ENCODE results near the gene IL17RC.

The IL17RC gene

DNA sequence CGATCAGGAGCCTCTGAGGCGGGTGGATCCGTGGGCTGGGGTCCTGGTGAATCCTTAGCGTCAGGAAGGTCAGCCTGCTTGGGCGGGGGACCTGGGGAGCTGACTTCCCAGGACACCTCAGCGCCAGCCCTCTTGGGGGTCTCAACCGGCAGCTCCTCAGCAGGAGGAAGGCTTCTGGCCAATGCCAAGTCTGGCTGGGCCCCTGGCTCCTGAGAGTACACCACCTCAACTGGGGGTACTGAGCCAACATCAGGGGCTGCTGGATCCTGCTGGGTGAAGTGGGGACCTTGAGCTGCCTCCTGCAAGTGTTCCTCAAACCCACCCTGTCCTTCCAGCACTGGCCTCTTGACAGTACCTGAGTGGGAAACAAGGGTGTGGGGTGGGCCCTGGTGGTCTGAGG is 32.2 kb downstream of the IL17RC start:
- ChIA-PET CTCF (interaction anchor here (1.2 to 5.3 kb wide), 2 partner anchors 9 to 16 kb away, joined by 3 to 84 read pairs; partner anchors contain the start of gene CRELD1), POLR2A (no interaction called here)
- H3K4me3 ChIP-seq (ENCODE audit: low read depth, low read length): no peak overlapping the region
- DNase-seq (ENCODE audit: low read depth, low spot score): no peak
- TF ChIP-seq, protein P1, sequence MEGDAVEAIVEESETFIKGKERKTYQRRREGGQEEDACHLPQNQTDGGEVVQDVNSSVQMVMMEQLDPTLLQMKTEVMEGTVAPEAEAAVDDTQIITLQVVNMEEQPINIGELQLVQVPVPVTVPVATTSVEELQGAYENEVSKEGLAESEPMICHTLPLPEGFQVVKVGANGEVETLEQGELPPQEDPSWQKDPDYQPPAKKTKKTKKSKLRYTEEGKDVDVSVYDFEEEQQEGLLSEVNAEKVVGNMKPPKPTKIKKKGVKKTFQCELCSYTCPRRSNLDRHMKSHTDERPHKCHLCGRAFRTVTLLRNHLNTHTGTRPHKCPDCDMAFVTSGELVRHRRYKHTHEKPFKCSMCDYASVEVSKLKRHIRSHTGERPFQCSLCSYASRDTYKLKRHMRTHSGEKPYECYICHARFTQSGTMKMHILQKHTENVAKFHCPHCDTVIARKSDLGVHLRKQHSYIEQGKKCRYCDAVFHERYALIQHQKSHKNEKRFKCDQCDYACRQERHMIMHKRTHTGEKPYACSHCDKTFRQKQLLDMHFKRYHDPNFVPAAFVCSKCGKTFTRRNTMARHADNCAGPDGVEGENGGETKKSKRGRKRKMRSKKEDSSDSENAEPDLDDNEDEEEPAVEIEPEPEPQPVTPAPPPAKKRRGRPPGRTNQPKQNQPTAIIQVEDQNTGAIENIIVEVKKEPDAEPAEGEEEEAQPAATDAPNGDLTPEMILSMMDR (IDR thresholded peaks at IDR 0.05; ENCODE audit: insufficient read depth, low read length, missing control alignments): no peak

DNA sequence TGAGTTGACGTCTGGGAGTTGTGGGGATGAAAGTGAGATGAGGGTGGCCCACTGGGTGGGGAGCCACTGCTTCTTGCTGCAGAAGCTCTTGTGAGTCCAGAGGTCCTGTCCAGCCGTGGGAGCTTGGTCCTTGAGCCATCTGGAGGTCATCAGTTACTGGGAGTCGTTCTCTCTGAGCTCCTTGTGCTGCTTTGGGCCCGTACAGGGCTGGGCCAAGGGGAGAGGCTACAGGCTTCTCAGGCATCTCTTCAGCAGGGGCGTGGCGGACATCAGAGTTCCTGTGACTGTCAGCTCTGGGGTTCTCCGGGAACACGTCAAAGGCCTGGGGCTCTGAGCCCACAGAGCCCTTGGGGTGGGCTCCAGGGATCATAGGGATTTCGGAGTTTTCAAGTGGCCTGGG is 32.7 kb downstream of the IL17RC start:
- no peak overlapping the region for H3K4me3 ChIP-seq (ENCODE audit: low read depth, low read length)
- DNase-seq (ENCODE audit: low read depth, low spot score): no peak
- TF ChIP-seq, protein P1 (IDR thresholded peaks at IDR 0.05; ENCODE audit: insufficient read depth, low read length, missing control alignments): no peak
- ChIA-PET POLR2A (no interaction called here), CTCF (interaction anchor here (5.3 kb wide), 1 partner anchor 17 kb away, joined by 84 read pairs; the partner anchor contains the start of gene CRELD1)

DNA sequence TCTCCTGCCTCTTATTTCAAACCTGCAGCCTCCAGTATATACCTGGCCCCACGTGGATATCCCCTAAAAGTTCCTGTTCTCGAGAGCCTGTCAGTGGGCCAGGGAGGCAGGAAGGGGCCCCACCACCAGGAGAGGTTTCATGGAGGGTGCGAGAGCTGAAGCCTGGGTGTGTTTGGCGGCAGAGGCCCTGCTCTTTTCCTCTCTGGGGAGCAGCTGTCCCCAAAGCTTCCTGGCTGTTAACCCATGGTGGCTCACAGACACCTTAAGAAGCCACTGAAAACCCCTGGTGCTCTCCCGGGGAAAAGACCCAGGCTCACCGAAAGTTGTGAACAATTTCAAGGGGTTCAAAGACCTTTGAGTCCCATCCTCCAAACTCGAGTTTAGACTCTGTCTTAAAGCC is 34.2 kb downstream of the IL17RC start:
- ChIA-PET CTCF (interaction anchor here (1.0 to 2.3 kb wide), 4 partner anchors 9 to 336 kb away, joined by 3 to 6 read pairs (median 3); no protein-coding TSS in a partner anchor), POLR2A (no interaction called here)
- TF ChIP-seq, protein P1 (IDR thresholded peaks at IDR 0.05; ENCODE audit: insufficient read depth, low read length, missing control alignments): no peak
- DNase-seq (ENCODE audit: low read depth, low spot score): no peak
- H3K4me3 ChIP-seq (ENCODE audit: low read depth, low read length): no peak overlapping the region; the same call in 1 of the 2 replicates

DNA sequence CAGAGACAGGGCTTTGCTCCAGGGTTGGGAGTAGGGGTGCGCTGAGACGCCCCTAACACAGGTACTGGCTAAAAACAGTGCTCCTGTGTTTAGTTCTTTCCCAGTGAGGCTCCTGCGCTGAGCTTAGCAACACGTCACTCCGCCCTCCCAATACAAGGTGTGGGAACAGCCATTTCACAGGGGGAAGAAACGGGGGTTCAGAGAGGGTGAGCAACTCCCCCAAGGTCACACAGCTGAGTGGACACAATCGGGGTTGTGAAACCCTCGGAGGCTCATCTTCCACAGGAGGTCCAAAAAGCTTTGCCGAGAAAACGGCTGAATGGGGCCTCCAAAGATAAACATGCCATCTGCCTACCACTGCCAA is 34.7 kb downstream of the IL17RC start:
- POLR2A ChIA-PET: no interaction called here
- H3K4me3 ChIP-seq (ENCODE audit: low read depth, low read length): peak overlapping the region; percentile 68
- no peak for DNase-seq (ENCODE audit: low read depth, low spot score)
- TF ChIP-seq, protein P1 (IDR thresholded peaks at IDR 0.05; ENCODE audit: insufficient read depth, low read length, missing control alignments): no peak
- CTCF ChIA-PET: interaction anchor here (1.0 to 2.3 kb wide), 4 partner anchors 10 to 335 kb away, joined by 3 to 6 read pairs (median 3); no protein-coding TSS in a partner anchor

DNA sequence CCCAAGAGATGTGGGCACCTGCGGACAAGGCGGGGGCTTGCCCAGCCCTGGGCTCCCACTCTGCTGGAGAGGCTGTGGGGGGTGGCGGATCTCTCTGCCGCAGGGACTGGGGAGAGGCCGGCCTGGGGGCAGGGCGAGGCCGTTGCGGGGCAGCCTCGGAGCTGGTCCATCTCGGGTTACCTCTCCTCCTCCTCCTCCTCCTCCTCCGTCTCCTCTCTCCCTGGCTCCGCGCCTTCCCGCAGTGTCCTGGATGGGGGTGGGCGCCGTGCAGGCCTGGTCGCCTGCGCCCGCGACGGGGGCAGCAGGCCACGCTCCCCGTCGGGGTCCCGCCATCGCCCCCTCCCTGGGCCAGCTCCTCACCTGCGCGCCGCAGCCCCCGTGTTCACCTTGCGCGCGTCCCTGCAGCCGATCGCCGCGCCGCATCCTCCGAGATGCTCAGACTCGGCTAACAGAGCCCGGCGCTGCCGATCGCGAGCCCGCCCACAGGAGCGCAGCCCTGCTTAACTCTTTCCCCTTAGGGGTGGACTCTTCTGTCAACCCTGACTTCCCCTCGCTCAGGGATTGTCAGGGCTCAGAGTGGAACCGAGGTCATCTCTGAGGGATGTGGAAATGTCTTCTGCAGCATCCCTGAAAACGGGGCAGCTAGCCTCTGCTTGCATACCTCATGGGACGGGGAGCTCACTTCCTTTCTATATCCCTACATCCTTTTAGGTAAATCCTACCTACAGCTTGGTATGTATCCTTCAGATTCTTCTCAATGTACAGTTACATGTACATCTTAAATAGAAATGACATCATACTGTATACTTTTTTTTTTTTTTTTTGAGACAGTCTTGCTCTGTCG is 35.3 kb downstream of the IL17RC start, which contains the start of gene PRRT3:
Gene PRRT3, minus strand, starts transcription at position 447 of the 844 bp plus-strand sequence. CDS start 2,293 bp downstream, outside the sequence.
- TF ChIP-seq, protein P1 (IDR thresholded peaks at IDR 0.05; ENCODE audit: insufficient read depth, low read length, missing control alignments): no peak
- H3K4me3 ChIP-seq (ENCODE audit: low read depth, low read length): peak within 1 kb of the TSS; percentile 68
- ChIA-PET POLR2A (no interaction called here), CTCF (interaction anchor here (0.6 to 2.3 kb wide), 4 partner anchors 10 to 334 kb away, joined by 3 to 6 read pairs (median 3); no protein-coding TSS in a partner anchor)
- DNase-seq (ENCODE audit: low read depth, low spot score): no peak

DNA sequence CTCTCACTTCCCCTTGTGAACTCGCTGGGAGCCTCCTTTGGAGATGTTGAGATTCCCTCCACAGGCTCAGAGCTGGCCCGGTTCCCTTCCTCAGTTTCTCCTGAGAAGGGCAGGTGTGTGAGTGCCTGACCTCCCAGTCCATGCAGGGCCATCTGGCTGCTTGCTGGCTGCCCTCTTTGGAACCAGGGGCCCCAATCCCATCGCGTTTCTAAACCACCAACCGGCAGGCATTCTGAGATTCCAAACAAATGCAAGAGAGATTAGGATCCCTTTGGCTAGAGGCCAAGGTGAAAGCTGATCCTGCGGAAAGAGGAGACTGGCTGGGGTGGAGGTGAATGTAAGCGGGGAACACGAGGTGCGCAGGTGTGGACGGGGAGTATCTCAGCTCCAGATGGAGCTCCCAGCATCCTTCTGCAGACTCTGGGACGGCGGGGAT is 38.2 kb downstream of the IL17RC start:
- TF ChIP-seq, protein P1 (IDR thresholded peaks at IDR 0.05; ENCODE audit: insufficient read depth, low read length, missing control alignments): no peak
- no peak overlapping the region for H3K4me3 ChIP-seq (ENCODE audit: low read depth, low read length)
- DNase-seq (ENCODE audit: low read depth, low spot score): no peak
- ChIA-PET POLR2A (interaction anchor here (1.2 kb wide), 1 partner anchor 9 kb away, joined by 5 read pairs; no protein-coding TSS in a partner anchor), CTCF (interaction anchor here (0.8 to 3.1 kb wide), 10 partner anchors 8 to 326 kb away, joined by 3 to 20 read pairs (median 4); no protein-coding TSS in a partner anchor)
